Esophagus (tissue), 2 donors: Measurements from ENCODE around the gene RAD51B. TPM values are rescaled to one million over a fixed set of nuclear protein-coding genes. Genes with fewer than 3 reads are reported as not detected.

ENCODE experiments used
- polyA plus RNA-seq, 2 donors: library from polyadenylated mRNA; stranded (reverse); fragments of 200-250 nt; gene quantifications; one replicate each; pipeline ENCODE4 v1.2.3, GENCODE V29; 2013
- donor health status: healthy with polysubstance abuse.
- donor health status: Bipolar disorder and iron deficiency.

Gene RAD51B
- polyA plus RNA-seq, 2 donors: 3.2 to 4.0 TPM

Other genes with a start within 250 kb of the RAD51B start
- gene PIGH, start 219.5 kb upstream of the RAD51B start, polyA plus RNA-seq: 10 to 100 TPM; 16.3 to 17.0 TPM
- gene ARG2, start 199.9 kb upstream of the RAD51B start, polyA plus RNA-seq: 10 to 100 TPM; 12.2 to 30.4 TPM
- gene VTI1B, start 145.1 kb upstream of the RAD51B start, polyA plus RNA-seq: 10 to 100 TPM; 57.0 to 58.3 TPM
- gene RDH11, start 124.0 kb upstream of the RAD51B start, polyA plus RNA-seq: 10 to 100 TPM; 36.8 to 39.9 TPM
- 10 to 100 TPM in 1 of 2 donors, 1 to 10 TPM in 1; 8.0 to 31.2 TPM for gene RDH12, start 117.9 kb upstream of the RAD51B start, polyA plus RNA-seq
- 1 to 10 TPM; 3.7 to 5.1 TPM for gene ZFYVE26, start 3.2 kb upstream of the RAD51B start, polyA plus RNA-seq